Measurements from ENCODE around the gene RTP3. TPM values are rescaled to one million over a fixed set of nuclear protein-coding genes. Genes with fewer than 3 reads are reported as not detected.

Gene RTP3
- total RNA-seq, 1 experiment from 2014 or later = not detected

GRCh38 chr3:46539443-46540005, 41.7 kb downstream of the RTP3 start:
- H3K9ac ChIP-seq (ENCODE audit: low read length) = no peak overlapping the region
- intact Hi-C loops (cut with micrococcal nuclease) = no loop called here
- H3K27me3 ChIP-seq (ENCODE audit: insufficient read depth, low read length) = no peaks in the 10 kb centered on the region
- ATAC-seq (no peak), DNase-seq (ENCODE audit: low read depth, low spot score) (no peak)
- RAD21 ChIA-PET (ENCODE audit: low non-redundant PET in 1 of 2, low total read pairs in 2 of 2, uncharacterized antibody in 2 of 2, unreplicated experiment in 2 of 2) = no interaction called here
- H3K27ac ChIP-seq (ENCODE audit: low read depth, low read length) = no peak overlapping the region
- no peaks in the 10 kb centered on the region for H3K79me2 ChIP-seq (ENCODE audit: insufficient read depth, low read length)
- CTCF ChIA-PET = interaction anchor here (1.2 kb wide), 1 partner anchor 19 kb away, joined by 3 read pairs; no protein-coding TSS in a partner anchor
- POLR2A ChIA-PET = no interaction called here
- no peaks in the 10 kb centered on the region for H4K20me1 ChIP-seq (ENCODE audit: insufficient read depth)
- H3K4me2 ChIP-seq (ENCODE audit: low read length) = no peak overlapping the region
- H3K9me2 ChIP-seq (ENCODE audit: insufficient read depth) = no peaks in the 10 kb centered on the region
- BruUV-seq (replicated peaks) = no TSS peak
- no peak overlapping the region for H2AFZ ChIP-seq (ENCODE audit: low read depth, low read length, poor library complexity, severe bottlenecking)
- H3K4me3 ChIP-seq (replicated peaks in 1 of 2; ENCODE audit: low read depth in 1 of 2, low read length in 2 of 2) = no peak overlapping the region
- no peaks in the 10 kb centered on the region for H3K36me3 ChIP-seq (ENCODE audit: control insufficient read depth in 1 of 2, insufficient read depth in 2 of 2, low read length in 2 of 2)
- H3K9me3 ChIP-seq (ENCODE audit: control insufficient read depth in 1 of 2, insufficient read depth in 1 of 2, low read depth in 1 of 2, low read length in 2 of 2) = no peaks in the 10 kb centered on the region
- no peaks in the 10 kb centered on the region for H3K4me1 ChIP-seq (ENCODE audit: control insufficient read depth in 1 of 2, insufficient read depth in 2 of 2, low read length in 2 of 2)
- TF ChIP-seq CBX3 (IDR thresholded peaks at IDR 0.05; ENCODE audit: low read depth) (no peak), FOSL1 (IDR thresholded peaks at IDR 0.05; ENCODE audit: low read depth) (no peak), CEBPB (IDR thresholded peaks at IDR 0.05; ENCODE audit: low read depth) (no peak)

- Histone ChIP-seq H3K27ac (ENCODE audit: low read depth, low read length) (no peak overlapping the region), H4K20me1 (ENCODE audit: insufficient read depth) (no peaks in the 10 kb centered on the region), H3K27me3 (ENCODE audit: insufficient read depth, low read length) (no peaks in the 10 kb centered on the region), H3K79me2 (ENCODE audit: insufficient read depth, low read length) (no peaks in the 10 kb centered on the region), H3K36me3 (ENCODE audit: control insufficient read depth in 1 of 2, insufficient read depth in 2 of 2, low read length in 2 of 2) (no peaks in the 10 kb centered on the region), H3K4me1 (ENCODE audit: control insufficient read depth in 1 of 2, insufficient read depth in 2 of 2, low read length in 2 of 2) (no peaks in the 10 kb centered on the region), H3K9ac (ENCODE audit: low read length) (no peak overlapping the region), H3K4me3 (replicated peaks in 1 of 2; ENCODE audit: low read depth in 1 of 2, low read length in 2 of 2) (no peak overlapping the region), H3K9me2 (ENCODE audit: insufficient read depth) (no peaks in the 10 kb centered on the region), H3K4me2 (ENCODE audit: low read length) (no peak overlapping the region), H2AFZ (ENCODE audit: low read depth, low read length, poor library complexity, severe bottlenecking) (no peak overlapping the region), H3K9me3 (ENCODE audit: control insufficient read depth in 1 of 2, insufficient read depth in 1 of 2, low read depth in 1 of 2, low read length in 2 of 2) (no peaks in the 10 kb centered on the region)
- no TSS peak for BruUV-seq (replicated peaks)
- ATAC-seq (no peak), DNase-seq (ENCODE audit: low read depth, low spot score) (no peak)
- TF ChIP-seq ZBTB33 (IDR thresholded peaks at IDR 0.05; ENCODE audit: extremely low read depth, insufficient replicate concordance, low read length) = no peak
- no peak for TF ChIP-seq ZNF274 (IDR thresholded peaks at IDR 0.05; ENCODE audit: low read depth, low read length)
- no peak for TF ChIP-seq MAX (IDR thresholded peaks at IDR 0.05)
- no peak for TF ChIP-seq RAD21 (IDR thresholded peaks at IDR 0.05; ENCODE audit: low read depth)
- no peak for TF ChIP-seq POLR2A (IDR thresholded peaks at IDR 0.05; ENCODE audit: borderline replicate concordance, extremely low read depth, insufficient read depth, insufficient read length)
- TF ChIP-seq SIN3A (IDR thresholded peaks at IDR 0.05; ENCODE audit: low read depth) = no peak
- TF ChIP-seq SP1 (IDR thresholded peaks at IDR 0.05; ENCODE audit: low read depth) = no peak
- TF ChIP-seq CEBPB (IDR thresholded peaks at IDR 0.05; ENCODE audit: low read depth) = no peak
- TF ChIP-seq ATF3 (IDR thresholded peaks at IDR 0.05) = no peak
- POLR2A ChIA-PET = no interaction called here
- intact Hi-C loops (cut with micrococcal nuclease) = no loop called here
- CTCF ChIA-PET = interaction anchor here (1.2 kb wide), 1 partner anchor 18 kb away, joined by 3 read pairs; no protein-coding TSS in a partner anchor
- RAD21 ChIA-PET (ENCODE audit: low non-redundant PET in 1 of 2, low total read pairs in 2 of 2, uncharacterized antibody in 2 of 2, unreplicated experiment in 2 of 2) = no interaction called here
Measured at GRCh38 chr3:46540550-46540949, 42.8 kb downstream of the RTP3 start.
